GOT3 (cell line): ENCODE measurements around the gene TMEM120B.
"Not testable (repeated sequence)": the region's sequence is repeated elsewhere in the genome, so short reads cannot be mapped to it uniquely, and the experiment has no call there.

Source experiments
- DNase-seq: peaks from one replicate; lab custom pipeline; 2025; ENCODE audit warnings: mixed read lengths; lab: John Stamatoyannopoulos, UW

Gene TMEM120B

GRCh38 chr12:121709478-121709961 lies 3.0 kb upstream of the TMEM120B start:
- no peak for DNase-seq

DNA sequence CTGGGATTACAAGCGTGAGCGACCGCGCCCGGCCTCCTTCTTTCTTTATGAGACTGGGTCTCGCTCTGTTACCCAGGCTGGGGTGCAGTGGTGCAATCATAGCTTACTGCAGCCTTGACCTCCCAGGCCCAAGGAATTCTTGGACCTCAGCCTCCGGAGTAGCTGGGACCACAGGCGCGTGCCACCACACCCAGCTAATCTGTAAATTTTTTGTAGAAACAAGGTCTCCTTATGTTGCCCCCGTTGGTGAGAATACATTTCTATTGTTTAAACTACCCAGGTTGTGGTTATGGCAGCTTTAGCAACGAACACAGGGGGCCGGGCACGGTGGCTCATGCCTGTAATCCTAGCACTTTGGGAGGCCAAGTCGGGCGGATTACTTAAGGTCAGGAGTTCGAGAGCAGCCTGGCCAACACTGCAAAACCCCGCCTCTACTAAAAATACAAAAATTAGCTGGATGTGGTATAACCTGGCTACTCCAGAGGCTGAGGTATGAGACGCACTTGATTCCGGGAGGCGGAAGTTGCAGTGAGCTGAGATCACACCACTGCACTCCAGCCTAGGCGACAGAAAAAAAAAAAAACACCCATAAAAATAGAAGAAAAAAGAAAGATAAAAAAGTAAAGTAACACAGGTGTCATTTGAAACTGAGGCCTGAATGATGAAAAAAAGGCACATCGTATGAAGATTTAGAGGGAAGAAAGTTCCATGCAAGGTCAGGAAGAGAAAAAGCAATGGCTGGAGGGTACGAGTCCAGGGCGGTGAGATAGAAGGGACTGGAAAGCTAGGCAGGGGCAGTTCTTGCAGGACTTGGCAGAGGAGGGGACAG lies 977 bp upstream of the TMEM120B start:
- DNase-seq, result no peak

GRCh38 chr12:121712190-121712460 lies 427 bp upstream of the TMEM120B start:
- DNase-seq, result no peak

- DNase-seq, result no peak
Observed at GRCh38 chr12:121713257-121713777, 765 bp downstream of the TMEM120B start.

DNA sequence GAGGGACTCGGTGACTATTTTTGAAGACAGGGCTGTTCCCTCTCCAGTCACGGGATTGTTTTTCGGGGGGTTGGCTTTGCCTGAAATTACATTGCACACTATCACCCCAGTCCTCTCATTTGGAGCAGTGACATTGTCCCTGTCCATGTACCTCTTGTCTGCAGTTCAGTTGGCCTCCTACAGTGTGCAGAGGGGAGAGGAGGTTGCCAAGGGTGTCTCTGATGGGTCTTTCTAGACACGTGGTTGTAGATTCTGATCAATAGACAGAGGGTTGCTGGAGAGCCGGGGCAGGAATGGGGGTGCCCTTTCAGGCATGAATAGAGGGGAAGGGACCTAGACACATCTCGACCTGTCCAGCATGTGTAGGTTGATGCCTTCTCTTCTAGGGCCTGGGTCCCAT lies 1.2 kb downstream of the TMEM120B start:
- no peak for DNase-seq

DNA sequence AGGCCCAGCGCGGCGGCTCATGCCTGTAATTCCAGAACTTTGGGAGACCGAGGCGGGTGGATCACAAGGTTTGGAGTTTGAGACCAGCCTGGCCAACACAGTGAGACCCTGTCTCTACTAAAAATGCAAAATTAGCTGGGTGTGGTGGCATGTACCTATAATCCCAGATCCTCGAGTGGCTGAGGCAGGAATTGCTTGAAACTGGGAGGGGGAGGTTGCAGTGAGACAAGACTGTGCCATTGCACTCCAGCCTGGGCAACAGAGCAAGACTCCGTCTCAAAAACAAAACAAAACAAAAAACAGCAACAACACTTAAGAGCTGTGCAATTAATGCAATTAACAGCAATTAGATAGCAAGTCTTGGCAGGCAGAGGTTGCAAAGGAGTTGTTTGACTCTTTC lies 2.5 kb downstream of the TMEM120B start:
- not testable (repeated sequence) for DNase-seq

GRCh38 chr12:121715862-121716435 lies 3.4 kb downstream of the TMEM120B start:
- no peak for DNase-seq

DNA sequence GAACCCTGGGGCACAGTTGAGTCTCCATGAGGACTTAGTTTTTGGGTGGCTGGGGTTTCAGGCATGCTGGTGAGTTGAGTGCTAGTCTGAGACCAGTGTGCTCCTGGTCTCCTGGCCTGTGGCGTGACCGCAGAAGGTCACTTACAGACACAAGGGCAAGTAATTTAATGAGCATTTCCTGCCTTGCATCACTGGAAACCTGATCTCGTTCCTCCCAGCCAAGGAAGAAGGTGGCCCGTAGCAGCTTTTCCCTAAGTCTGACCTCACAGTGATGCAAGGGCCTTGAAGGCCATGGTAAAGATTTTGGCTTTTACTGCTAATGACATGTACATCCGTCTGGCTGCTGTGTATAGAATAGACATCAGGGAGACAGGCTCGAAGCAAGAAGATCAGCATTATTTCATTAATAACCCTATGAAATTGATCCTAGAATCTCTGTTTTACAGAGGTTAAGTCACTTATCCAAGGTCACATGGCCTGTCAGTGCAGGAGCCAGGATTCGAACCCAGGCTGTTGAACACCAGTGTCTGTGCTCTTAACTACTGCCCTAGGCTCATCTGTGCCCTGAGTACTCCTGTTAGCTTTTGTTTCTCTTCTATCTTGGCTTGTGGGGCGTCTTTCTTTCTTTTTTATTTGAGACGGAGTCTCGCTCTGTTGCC lies 4.6 kb downstream of the TMEM120B start:
- DNase-seq, result no peak

DNA sequence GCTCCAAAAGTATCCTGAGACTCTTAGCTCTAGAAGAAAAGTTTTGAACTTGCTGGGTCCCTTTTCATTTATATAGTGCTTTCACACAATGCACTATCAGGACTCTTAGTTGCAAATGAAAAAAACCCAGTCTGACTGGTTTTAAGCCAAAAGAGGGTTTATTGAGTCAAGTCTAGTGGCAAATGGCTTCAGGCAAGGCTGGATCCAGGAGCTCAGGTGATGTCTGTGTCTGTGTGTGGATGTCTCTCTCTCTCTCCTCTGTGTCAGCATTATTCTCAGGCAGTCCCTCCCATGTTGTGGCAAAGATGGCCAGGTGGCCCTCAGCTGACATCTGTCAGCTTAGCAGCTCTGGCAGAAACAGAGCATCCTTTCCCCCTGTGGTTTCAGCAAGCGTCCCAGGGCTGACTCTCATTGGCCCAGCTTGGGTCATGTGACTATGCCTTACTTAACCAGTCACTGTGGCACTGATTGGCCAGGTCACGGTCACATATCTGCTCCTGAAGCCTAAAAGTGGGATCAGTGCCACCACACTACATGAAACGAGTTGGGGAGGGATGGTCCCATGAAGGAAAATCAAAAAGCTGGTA lies 6.2 kb downstream of the TMEM120B start:
- no peak for DNase-seq

- DNase-seq, result no peak
Observed at GRCh38 chr12:121719926-121720414, 7.4 kb downstream of the TMEM120B start.

- DNase-seq, result no peak
Observed at GRCh38 chr12:121720762-121721161, 8.2 kb downstream of the TMEM120B start.

GRCh38 chr12:121722511-121722910 lies 10.0 kb downstream of the TMEM120B start:
- no peak for DNase-seq

- DNase-seq, result no peak
Observed at GRCh38 chr12:121723200-121723599, 10.6 kb downstream of the TMEM120B start.

GRCh38 chr12:121724925-121725324 lies 12.4 kb downstream of the TMEM120B start:
- no peak for DNase-seq

- no peak for DNase-seq
Observed at GRCh38 chr12:121725423-121725822, 12.9 kb downstream of the TMEM120B start.

GRCh38 chr12:121729021-121729420 lies 16.5 kb downstream of the TMEM120B start:
- no peak for DNase-seq

DNA sequence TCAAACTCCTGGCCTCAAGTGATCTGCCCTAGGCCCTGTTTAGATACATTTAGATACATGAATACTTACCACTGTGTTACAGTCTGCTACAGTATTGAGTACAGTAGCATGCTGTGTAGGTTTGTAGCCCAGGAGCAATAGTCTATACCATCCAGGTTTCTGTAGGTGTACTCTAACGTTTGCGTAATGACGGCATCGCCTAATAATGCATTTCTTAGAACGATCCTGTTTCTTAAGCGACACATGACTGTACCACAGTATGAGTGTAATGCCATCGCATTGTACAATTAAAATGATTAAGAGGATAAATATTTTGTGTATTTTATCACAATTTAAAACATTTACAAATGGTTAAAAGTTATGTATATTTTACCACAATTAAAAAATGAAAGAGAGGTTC lies 18.9 kb downstream of the TMEM120B start:
- DNase-seq, result no peak

- no peak for DNase-seq
Observed at GRCh38 chr12:121733849-121734248, 21.3 kb downstream of the TMEM120B start.

DNA sequence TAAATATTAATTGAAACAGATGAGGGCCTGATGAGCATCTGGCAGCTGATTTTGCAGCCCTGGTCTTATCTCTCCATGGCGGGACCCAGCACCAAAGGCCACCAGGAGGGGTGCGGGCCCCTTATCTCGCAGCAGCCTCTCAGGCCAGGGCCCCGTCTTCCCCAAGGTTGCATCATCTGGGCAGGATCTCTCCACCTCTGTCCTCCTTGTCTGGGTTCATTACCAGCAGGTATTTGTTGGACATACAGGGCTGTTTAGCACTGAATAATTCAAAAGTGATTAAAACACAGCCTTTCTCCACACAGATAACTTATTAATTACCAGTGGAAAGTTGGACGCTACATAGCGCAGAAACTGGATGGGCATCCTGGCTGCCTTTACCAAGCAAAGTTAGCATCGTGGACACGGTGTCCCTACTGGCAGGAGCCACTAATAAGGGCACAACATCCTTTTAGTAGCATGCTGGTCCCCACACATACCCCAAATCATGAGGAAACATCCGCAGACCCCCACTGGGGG lies 25.8 kb downstream of the TMEM120B start:
- DNase-seq, result no peak

DNA sequence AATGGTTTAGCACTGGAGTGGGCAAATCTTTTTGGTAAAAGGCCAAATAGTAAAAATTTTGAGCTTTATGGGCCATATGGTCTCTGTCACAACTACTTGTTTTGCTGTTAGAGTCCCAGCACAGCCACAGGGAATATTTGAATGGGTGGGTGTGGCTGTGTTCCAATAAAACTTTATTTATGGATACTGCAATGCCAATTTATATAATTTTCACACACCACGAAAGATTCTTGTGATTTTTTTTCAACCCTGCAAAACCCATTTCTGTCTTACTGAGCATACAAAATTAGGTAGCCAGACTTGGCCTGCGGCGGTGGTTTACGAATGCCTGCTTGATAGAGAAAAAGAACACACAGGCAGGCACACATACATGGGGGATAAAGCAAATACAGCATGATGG lies 28.3 kb downstream of the TMEM120B start:
- no peak for DNase-seq

- DNase-seq, result no peak
Observed at GRCh38 chr12:121741743-121742142, 29.2 kb downstream of the TMEM120B start.

DNA sequence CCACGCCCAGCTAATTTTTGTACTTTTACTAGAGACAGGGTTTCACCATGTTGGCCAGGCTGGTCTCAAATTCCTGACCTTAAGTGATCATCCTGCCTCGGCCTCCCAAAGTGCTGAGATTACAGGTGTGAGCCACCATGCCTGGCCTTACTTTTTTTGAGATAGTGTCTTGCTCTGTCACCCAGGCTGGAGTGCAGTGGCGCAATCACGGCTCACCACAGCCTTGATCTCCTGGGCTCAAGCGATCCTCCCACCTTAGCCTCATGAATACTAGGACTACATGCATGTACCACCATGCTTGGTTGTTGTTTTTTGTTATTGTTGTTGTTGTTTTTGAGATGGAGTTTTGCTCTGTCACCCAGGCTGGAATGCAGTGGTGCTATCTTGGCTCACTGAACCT lies 33.0 kb downstream of the TMEM120B start:
- DNase-seq, result not testable (repeated sequence)
